Measurements from ENCODE around the gene CRACR2B. TPM values are rescaled to one million over a fixed set of nuclear protein-coding genes. Genes with fewer than 3 reads are reported as not detected.

Gene CRACR2B
- total and polyA plus RNA-seq, 2 of the 13 experiments (the other 11 are each of a cell fraction or from before 2014, with no cell fraction given) = 14.9 to 21.0 TPM

GRCh38 chr11:809287-810039 lies 18.3 kb upstream of the CRACR2B start, which contains the start of gene RPLP2 (continued):
- no peak for TF ChIP-seq RFX3 (CRISPR knock-in tag; IDR thresholded peaks at IDR 0.05)
- peak; percentile 34 for TF ChIP-seq ERF (CRISPR knock-in tag; IDR thresholded peaks at IDR 0.05)
- TF ChIP-seq NFKBIZ (CRISPR knock-in tag; IDR thresholded peaks at IDR 0.05) = 0 out of 2 replicates have a peak, but pooled peaks have one; percentile 13
- TF ChIP-seq ZNF10 (CRISPR knock-in tag; IDR thresholded peaks at IDR 0.05; ENCODE audit: borderline replicate concordance, low read depth) = no peak
- no peak for TF ChIP-seq NR2F1 (CRISPR knock-in tag; IDR thresholded peaks at IDR 0.05)
- TF ChIP-seq, protein P1, sequence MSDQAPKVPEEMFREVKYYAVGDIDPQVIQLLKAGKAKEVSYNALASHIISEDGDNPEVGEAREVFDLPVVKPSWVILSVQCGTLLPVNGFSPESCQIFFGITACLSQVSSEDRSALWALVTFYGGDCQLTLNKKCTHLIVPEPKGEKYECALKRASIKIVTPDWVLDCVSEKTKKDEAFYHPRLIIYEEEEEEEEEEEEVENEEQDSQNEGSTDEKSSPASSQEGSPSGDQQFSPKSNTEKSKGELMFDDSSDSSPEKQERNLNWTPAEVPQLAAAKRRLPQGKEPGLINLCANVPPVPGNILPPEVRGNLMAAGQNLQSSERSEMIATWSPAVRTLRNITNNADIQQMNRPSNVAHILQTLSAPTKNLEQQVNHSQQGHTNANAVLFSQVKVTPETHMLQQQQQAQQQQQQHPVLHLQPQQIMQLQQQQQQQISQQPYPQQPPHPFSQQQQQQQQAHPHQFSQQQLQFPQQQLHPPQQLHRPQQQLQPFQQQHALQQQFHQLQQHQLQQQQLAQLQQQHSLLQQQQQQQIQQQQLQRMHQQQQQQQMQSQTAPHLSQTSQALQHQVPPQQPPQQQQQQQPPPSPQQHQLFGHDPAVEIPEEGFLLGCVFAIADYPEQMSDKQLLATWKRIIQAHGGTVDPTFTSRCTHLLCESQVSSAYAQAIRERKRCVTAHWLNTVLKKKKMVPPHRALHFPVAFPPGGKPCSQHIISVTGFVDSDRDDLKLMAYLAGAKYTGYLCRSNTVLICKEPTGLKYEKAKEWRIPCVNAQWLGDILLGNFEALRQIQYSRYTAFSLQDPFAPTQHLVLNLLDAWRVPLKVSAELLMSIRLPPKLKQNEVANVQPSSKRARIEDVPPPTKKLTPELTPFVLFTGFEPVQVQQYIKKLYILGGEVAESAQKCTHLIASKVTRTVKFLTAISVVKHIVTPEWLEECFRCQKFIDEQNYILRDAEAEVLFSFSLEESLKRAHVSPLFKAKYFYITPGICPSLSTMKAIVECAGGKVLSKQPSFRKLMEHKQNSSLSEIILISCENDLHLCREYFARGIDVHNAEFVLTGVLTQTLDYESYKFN (CRISPR knock-in tag; conservative IDR thresholded peaks at IDR 0.05) = peak; percentile 62
- no peak; the same call in 1 of the 2 replicates for TF ChIP-seq FOXC1 (CRISPR knock-in tag; IDR thresholded peaks at IDR 0.05; ENCODE audit: borderline replicate concordance)
- TF ChIP-seq HNRNPH1 (optimal IDR thresholded peaks at IDR 0.05; ENCODE audit: low read depth, low read length) = no peak
- TF ChIP-seq, protein P2, sequence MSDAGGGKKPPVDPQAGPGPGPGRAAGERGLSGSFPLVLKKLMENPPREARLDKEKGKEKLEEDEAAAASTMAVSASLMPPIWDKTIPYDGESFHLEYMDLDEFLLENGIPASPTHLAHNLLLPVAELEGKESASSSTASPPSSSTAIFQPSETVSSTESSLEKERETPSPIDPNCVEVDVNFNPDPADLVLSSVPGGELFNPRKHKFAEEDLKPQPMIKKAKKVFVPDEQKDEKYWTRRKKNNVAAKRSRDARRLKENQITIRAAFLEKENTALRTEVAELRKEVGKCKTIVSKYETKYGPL (CRISPR knock-in tag; IDR thresholded peaks at IDR 0.05) = no peak
- TF ChIP-seq DPF2 (CRISPR knock-in tag; IDR thresholded peaks at IDR 0.05; ENCODE audit: borderline replicate concordance, low read depth) = no peak
- TF ChIP-seq ZFY (CRISPR knock-in tag; IDR thresholded peaks at IDR 0.05) = peak; percentile 100
- TF ChIP-seq ZNF577 (CRISPR knock-in tag; IDR thresholded peaks at IDR 0.05; ENCODE audit: borderline replicate concordance, low read depth) = no peak
- TF ChIP-seq PPARG (CRISPR knock-in tag; conservative IDR thresholded peaks at IDR 0.05) = no peak; the same call in none of the 2 replicates
- no peak for TF ChIP-seq MED8 (CRISPR knock-in tag; IDR thresholded peaks at IDR 0.05; ENCODE audit: insufficient replicate concordance)
- TF ChIP-seq FOXK1 (CRISPR knock-in tag; IDR thresholded peaks at IDR 0.05; ENCODE audit: borderline replicate concordance, low read depth) = no peak; the same call in 1 of the 2 replicates
- no peak for TF ChIP-seq ZNF674 (CRISPR knock-in tag; IDR thresholded peaks at IDR 0.05; ENCODE audit: low read depth)
- no peak for TF ChIP-seq NCOA5 (CRISPR knock-in tag; IDR thresholded peaks at IDR 0.05)
- no peak for TF ChIP-seq ARNT (IDR thresholded peaks at IDR 0.05)
- TF ChIP-seq U2AF1 (optimal IDR thresholded peaks at IDR 0.05; ENCODE audit: low read depth, low read length) = peak; percentile 21
- peak; percentile 71; the same call in 1 of the 2 replicates for TF ChIP-seq TOPORS (CRISPR knock-in tag; IDR thresholded peaks at IDR 0.05)
- no peak; the same call in 1 of the 2 replicates for TF ChIP-seq ZNF790 (CRISPR knock-in tag; IDR thresholded peaks at IDR 0.05; ENCODE audit: borderline replicate concordance)
- peak; percentile 78 for TF ChIP-seq BHLHE40 (IDR thresholded peaks at IDR 0.05; ENCODE audit: low read length)
- TF ChIP-seq, protein P3, sequence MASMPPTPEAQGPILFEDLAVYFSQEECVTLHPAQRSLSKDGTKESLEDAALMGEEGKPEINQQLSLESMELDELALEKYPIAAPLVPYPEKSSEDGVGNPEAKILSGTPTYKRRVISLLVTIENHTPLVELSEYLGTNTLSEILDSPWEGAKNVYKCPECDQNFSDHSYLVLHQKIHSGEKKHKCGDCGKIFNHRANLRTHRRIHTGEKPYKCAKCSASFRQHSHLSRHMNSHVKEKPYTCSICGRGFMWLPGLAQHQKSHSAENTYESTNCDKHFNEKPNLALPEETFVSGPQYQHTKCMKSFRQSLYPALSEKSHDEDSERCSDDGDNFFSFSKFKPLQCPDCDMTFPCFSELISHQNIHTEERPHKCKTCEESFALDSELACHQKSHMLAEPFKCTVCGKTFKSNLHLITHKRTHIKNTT (CRISPR knock-in tag; IDR thresholded peaks at IDR 0.05) = no peak
- TF ChIP-seq, protein P4, sequence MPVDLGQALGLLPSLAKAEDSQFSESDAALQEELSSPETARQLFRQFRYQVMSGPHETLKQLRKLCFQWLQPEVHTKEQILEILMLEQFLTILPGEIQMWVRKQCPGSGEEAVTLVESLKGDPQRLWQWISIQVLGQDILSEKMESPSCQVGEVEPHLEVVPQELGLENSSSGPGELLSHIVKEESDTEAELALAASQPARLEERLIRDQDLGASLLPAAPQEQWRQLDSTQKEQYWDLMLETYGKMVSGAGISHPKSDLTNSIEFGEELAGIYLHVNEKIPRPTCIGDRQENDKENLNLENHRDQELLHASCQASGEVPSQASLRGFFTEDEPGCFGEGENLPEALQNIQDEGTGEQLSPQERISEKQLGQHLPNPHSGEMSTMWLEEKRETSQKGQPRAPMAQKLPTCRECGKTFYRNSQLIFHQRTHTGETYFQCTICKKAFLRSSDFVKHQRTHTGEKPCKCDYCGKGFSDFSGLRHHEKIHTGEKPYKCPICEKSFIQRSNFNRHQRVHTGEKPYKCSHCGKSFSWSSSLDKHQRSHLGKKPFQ (CRISPR knock-in tag; IDR thresholded peaks at IDR 0.05; ENCODE audit: insufficient replicate concordance) = peak; percentile 91

Data from HepG2 (cell line).